OCI-LY1 (cell line): ENCODE data around the gene DNAJB12.

ENCODE experiments used
- EZH2 ChIP-seq: fragments of 200-600 bp; sonication (generic), shearing (Covaris generic); IDR thresholded peaks from 2 replicates; pipeline ENCODE4 v1.8.0; 2017; ENCODE audit warnings: borderline replicate concordance, mixed run types, mild to moderate bottlenecking, antibody characterized with exemption, low read length, moderate library complexity, mixed read lengths
- TF ChIP-seq, protein P1 (sequence below): fragments of 200-600 bp; sonication (generic), shearing (Covaris generic); IDR thresholded peaks from 2 replicates; pipeline ENCODE4 v1.5.1; 2017; ENCODE audit warnings: mild to moderate bottlenecking, antibody characterized with exemption, low read length, moderate library complexity, mixed read lengths

DNA sequence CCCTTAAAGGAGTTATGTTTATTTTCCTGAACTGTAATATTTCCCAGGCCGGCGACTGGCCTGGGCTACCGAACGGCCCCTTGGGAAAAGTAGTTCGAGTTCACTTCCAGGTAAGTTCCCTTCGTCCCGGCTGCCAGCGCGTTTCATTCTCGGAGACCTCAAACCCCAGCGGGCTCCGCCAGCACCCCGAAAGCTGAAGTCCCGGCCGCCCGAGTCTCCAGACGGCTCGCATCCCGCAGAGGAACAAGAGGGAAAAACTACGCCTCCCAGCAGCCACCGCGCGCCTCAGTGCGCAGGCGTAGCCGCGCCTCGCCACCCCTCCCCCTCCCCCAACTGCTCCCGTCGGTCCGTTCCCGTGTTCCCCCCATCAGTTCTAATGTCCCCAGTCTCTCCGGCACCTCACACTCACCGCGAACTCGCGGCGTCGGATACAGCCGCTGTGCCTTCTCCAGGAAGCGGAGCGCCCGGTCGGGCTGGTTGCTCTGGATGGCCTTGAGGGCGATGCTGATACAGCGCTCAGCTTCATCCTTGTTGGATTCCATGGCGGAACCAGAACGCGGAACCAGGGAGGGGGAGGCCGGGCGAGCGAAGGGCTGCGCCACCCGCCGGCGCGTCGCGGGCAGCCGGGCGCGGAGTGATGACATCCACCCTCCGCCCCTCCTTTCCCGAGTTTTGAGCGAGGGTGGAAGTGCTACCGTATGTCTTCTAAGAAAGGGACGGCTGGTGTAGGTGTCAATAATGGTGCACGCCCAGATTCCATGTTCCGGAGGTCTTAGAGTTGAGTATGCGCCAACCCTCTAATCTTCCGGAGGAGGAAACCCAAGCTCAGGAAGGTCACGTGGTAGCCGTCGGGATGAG is at the start of gene DNAJB12:
- TF ChIP-seq, protein P1, sequence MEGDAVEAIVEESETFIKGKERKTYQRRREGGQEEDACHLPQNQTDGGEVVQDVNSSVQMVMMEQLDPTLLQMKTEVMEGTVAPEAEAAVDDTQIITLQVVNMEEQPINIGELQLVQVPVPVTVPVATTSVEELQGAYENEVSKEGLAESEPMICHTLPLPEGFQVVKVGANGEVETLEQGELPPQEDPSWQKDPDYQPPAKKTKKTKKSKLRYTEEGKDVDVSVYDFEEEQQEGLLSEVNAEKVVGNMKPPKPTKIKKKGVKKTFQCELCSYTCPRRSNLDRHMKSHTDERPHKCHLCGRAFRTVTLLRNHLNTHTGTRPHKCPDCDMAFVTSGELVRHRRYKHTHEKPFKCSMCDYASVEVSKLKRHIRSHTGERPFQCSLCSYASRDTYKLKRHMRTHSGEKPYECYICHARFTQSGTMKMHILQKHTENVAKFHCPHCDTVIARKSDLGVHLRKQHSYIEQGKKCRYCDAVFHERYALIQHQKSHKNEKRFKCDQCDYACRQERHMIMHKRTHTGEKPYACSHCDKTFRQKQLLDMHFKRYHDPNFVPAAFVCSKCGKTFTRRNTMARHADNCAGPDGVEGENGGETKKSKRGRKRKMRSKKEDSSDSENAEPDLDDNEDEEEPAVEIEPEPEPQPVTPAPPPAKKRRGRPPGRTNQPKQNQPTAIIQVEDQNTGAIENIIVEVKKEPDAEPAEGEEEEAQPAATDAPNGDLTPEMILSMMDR, result peak; percentile 7; the same call in 1 of the 2 replicates
- TF ChIP-seq EZH2, result no peak
